Memory B cell (primary cell): ENCODE measurements around the gene XPO6.
A peak's percentile ranks its signal among the peaks of the same experiment; 100 is the strongest.
"Not testable (repeated sequence)": the region's sequence is repeated elsewhere in the genome, so short reads cannot be mapped to it uniquely, and the experiment has no call there.

Source experiments
- ATAC-seq: fragments of 150-1000 bp; cut with Tn5 transposase; 2 replicates; pipeline ENCODE4 v1.10.0; 2021; ENCODE audit warnings: low read depth, mild to moderate bottlenecking, moderate library complexity
- DNase-seq, 2 donors: peaks; one replicate each; pipeline ENCODE4 v3.0.0; 2022; ENCODE audit warnings: low spot score in 2 of 2
- H3K27ac Mint-ChIP-seq: one replicate; pipeline ENCODE4 v1.8.0; 2022; ENCODE audit warnings: mild to moderate bottlenecking, moderate library complexity, mixed read lengths
- H3K27me3 Mint-ChIP-seq: one replicate; pipeline ENCODE4 v1.8.0; 2022; ENCODE audit warnings: mixed read lengths
- H3K36me3 Mint-ChIP-seq: one replicate; pipeline ENCODE4 v1.8.0; 2022; ENCODE audit warnings: mild to moderate bottlenecking, mixed read lengths
- H3K4me1 Mint-ChIP-seq: one replicate; pipeline ENCODE4 v1.8.0; 2022; ENCODE audit warnings: mixed read lengths
- H3K4me3 Mint-ChIP-seq: one replicate; pipeline ENCODE4 v1.8.0; 2022; ENCODE audit warnings: mild to moderate bottlenecking, moderate library complexity, mixed read lengths
- H3K9me3 Mint-ChIP-seq: one replicate; pipeline ENCODE4 v1.8.0; 2022; ENCODE audit warnings: mixed read lengths

XPO6 gene

GRCh38 chr16:28117168-28117565, 94.6 kb downstream of the XPO6 start:
- Mint-ChIP-seq H3K4me1 (peaks cover 4% of the 10 kb centered on the region), H3K36me3 (peaks cover 48% of the 10 kb centered on the region), H3K4me3 (no peak overlapping the region), H3K9me3 (no peaks in the 10 kb centered on the region), H3K27me3 (no peaks in the 10 kb centered on the region), H3K27ac (peak overlapping the region; percentile 63)
- DNase-seq (no peak), ATAC-seq (no peak)

GRCh38 chr16:28115866-28116265, 95.9 kb downstream of the XPO6 start:
- Mint-ChIP-seq H3K36me3 (peaks cover 38% of the 10 kb centered on the region), H3K27ac (peak overlapping the region; percentile 70)
- not testable (repeated sequence) for H3K4me1 Mint-ChIP-seq, DNase-seq, H3K9me3 Mint-ChIP-seq, H3K27me3 Mint-ChIP-seq, ATAC-seq, H3K4me3 Mint-ChIP-seq

DNA sequence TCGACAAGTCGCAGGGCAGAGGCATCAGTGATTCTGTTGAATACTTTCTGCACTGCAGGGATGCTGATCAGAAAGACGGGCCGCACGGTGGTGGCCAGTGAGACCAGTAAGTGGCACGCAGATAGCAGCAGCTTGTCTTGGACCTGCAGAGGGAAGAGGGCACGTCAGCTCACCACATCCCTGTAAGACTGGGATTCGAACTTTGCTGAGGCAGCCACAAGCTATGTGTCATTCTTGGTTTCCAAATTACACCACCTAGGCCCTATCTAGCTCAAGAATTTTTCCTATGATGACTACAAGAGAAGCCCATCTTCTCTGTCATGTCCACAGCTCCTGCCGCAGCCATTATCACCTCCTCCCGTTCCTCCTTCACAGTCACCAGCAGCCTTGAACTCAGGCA, 98.9 kb downstream of the XPO6 start:
- peaks cover 9% of the 10 kb centered on the region for H3K4me1 Mint-ChIP-seq
- peak overlapping the region; percentile 65 for H3K27ac Mint-ChIP-seq
- ATAC-seq = no peak
- H3K9me3 Mint-ChIP-seq = no peaks in the 10 kb centered on the region
- no peaks in the 10 kb centered on the region for H3K27me3 Mint-ChIP-seq
- DNase-seq = no peak
- no peak overlapping the region for H3K4me3 Mint-ChIP-seq
- H3K36me3 Mint-ChIP-seq = peaks cover 34% of the 10 kb centered on the region

DNA sequence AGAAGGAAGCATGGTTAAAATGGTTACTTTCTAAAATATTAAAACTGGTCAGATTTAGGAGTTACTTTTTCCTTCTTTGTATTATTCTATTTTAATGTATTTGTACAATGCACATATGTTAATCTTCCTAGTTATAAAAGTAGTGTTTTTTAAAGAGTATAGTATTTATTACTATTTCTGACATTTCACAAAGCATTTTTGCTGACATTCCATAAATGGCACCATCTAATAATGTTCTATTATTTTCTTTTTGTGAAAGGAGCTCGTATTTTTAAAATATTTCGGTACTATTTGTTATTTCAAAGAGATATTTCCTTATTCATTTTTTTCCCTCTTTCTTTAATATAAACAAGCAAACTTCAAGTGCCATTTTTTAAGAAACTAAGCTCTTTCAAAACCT, 100.8 kb downstream of the XPO6 start:
- no peaks in the 10 kb centered on the region for H3K27me3 Mint-ChIP-seq
- H3K4me3 Mint-ChIP-seq = no peak overlapping the region
- DNase-seq (no peak), ATAC-seq (no peak)
- H3K4me1 Mint-ChIP-seq = peaks cover 9% of the 10 kb centered on the region
- H3K27ac Mint-ChIP-seq = no peak overlapping the region
- peaks cover 33% of the 10 kb centered on the region for H3K36me3 Mint-ChIP-seq
- H3K9me3 Mint-ChIP-seq = no peaks in the 10 kb centered on the region

DNA sequence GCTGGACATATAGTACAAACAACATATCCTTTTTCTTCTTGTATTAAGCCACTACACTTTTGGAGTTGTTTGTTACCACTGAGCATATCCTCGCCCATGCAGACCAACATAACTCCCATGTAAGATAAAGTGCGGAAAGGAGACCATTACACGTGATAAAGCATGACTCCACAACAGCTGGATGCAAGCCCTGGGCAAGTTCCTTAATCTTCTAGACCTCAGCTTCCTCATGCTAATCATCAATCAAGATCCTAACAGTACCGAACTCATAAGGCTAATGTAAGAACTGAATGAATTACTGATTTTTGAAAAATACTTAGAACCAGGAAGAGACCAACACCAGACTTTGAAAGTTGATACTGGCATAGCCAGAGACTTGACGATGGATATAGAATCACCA, 101.3 kb downstream of the XPO6 start:
- peak overlapping the region; percentile 70 for H3K27ac Mint-ChIP-seq

GRCh38 chr16:28110074-28110473, 101.7 kb downstream of the XPO6 start:
- Mint-ChIP-seq H3K36me3 (peaks cover 27% of the 10 kb centered on the region), H3K27ac (peak overlapping the region; percentile 70), H3K9me3 (no peaks in the 10 kb centered on the region), H3K4me1 (peaks cover 9% of the 10 kb centered on the region), H3K4me3 (no peak overlapping the region), H3K27me3 (no peaks in the 10 kb centered on the region)
- ATAC-seq (no peak), DNase-seq (no peak)

More for the DNA sequence above, 101.3 kb downstream of the XPO6 start:
- Mint-ChIP-seq H3K4me1 (peaks cover 9% of the 10 kb centered on the region), H3K4me3 (no peak overlapping the region), H3K27me3 (no peaks in the 10 kb centered on the region), H3K36me3 (peaks cover 28% of the 10 kb centered on the region), H3K9me3 (no peaks in the 10 kb centered on the region)
- DNase-seq (no peak), ATAC-seq (no peak)

GRCh38 chr16:28108590-28109247, 103.0 kb downstream of the XPO6 start:
- no peak for ATAC-seq
- no peak overlapping the region for H3K27ac Mint-ChIP-seq
- H3K9me3 Mint-ChIP-seq = no peaks in the 10 kb centered on the region
- no peak for DNase-seq
- H3K36me3 Mint-ChIP-seq = peaks cover 28% of the 10 kb centered on the region
- peaks cover 9% of the 10 kb centered on the region for H3K4me1 Mint-ChIP-seq
- H3K4me3 Mint-ChIP-seq = no peak overlapping the region
- H3K27me3 Mint-ChIP-seq = no peaks in the 10 kb centered on the region

- Mint-ChIP-seq H3K27ac (no peak overlapping the region), H3K4me1 (peaks cover 5% of the 10 kb centered on the region), H3K36me3 (peaks cover 29% of the 10 kb centered on the region), H3K27me3 (no peaks in the 10 kb centered on the region), H3K9me3 (no peaks in the 10 kb centered on the region), H3K4me3 (no peak overlapping the region)
- ATAC-seq (no peak), DNase-seq (no peak)
These were observed 104.5 kb downstream of the XPO6 start for GRCh38 chr16:28107232-28107631.

DNA sequence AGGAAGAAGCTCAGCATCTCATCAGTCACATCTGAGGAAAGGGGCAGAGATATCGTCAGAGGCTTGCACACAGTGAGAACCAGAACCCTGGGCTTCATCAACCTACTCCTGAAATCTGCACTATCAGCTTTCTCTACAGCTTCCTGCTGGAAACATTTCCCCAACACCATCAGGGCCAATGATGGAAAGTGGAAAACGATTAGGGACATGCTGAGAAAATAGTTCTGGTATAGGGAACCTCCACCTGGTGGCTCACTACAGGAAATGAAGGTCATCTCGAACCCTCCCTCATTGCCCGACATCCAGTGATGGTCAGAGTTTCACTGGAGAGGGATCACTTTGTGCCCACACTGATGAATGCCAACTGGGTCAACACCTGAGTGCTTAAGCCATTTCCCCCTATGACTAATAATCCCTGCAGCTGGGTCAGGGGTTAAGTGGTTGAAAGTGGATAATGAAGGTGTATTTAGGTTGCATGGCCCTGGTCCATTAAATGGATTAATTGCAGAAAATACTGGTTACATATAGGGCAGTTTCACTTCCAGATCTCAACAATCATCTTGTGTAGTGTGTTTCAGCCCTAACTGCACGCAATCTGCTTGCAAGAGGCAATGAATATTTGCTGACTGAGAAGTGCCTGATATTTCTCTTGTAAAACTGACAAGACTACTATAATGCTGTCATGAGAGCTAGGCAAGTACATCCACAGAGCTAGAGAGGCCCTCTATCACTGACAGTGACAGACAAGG, 105.1 kb downstream of the XPO6 start:
- ATAC-seq (no peak), DNase-seq (no peak)
- Mint-ChIP-seq H3K9me3 (no peaks in the 10 kb centered on the region), H3K4me3 (no peak overlapping the region), H3K27ac (no peak overlapping the region), H3K4me1 (peaks cover 5% of the 10 kb centered on the region), H3K27me3 (no peaks in the 10 kb centered on the region), H3K36me3 (peaks cover 33% of the 10 kb centered on the region)

DNA sequence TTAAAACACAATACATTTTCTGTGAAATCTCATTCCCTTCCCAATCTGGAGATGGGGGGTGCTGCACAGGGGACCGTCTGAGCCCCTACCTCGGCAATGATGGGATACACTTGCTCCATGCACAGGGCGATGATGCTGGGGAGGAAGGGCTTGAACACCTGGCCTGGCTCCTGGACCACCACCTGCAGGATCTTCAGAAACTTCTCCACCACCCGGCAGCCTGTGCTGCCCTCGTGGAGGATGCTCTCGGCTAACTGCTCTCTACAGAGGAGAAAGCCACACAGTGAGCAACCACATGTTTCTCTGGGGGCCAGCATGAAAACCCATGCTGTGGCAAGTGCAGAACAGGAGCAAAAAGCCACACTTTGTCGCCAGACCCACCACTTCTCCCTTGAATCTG, 105.8 kb downstream of the XPO6 start:
- Mint-ChIP-seq H3K36me3 (peaks cover 33% of the 10 kb centered on the region), H3K9me3 (no peaks in the 10 kb centered on the region), H3K27ac (no peak overlapping the region), H3K4me3 (no peak overlapping the region), H3K27me3 (no peaks in the 10 kb centered on the region), H3K4me1 (peaks cover 5% of the 10 kb centered on the region)
- no peak for DNase-seq
- ATAC-seq = no peak

GRCh38 chr16:28105297-28105696, 106.5 kb downstream of the XPO6 start:
- ATAC-seq (no peak), DNase-seq (no peak)
- H3K27ac Mint-ChIP-seq = no peak overlapping the region
- H3K27me3 Mint-ChIP-seq = no peaks in the 10 kb centered on the region
- H3K4me1 Mint-ChIP-seq = peaks cover under 1% of the 10 kb centered on the region
- H3K4me3 Mint-ChIP-seq = no peak overlapping the region
- no peaks in the 10 kb centered on the region for H3K9me3 Mint-ChIP-seq
- H3K36me3 Mint-ChIP-seq = peaks cover 32% of the 10 kb centered on the region

- Mint-ChIP-seq H3K4me3 (no peak overlapping the region), H3K36me3 (peaks cover 31% of the 10 kb centered on the region), H3K9me3 (no peaks in the 10 kb centered on the region), H3K27ac (no peak overlapping the region), H3K27me3 (no peaks in the 10 kb centered on the region), H3K4me1 (no peaks in the 10 kb centered on the region)
- DNase-seq = no peak
- ATAC-seq = no peak
These were observed 107.4 kb downstream of the XPO6 start for GRCh38 chr16:28104404-28104803.

DNA sequence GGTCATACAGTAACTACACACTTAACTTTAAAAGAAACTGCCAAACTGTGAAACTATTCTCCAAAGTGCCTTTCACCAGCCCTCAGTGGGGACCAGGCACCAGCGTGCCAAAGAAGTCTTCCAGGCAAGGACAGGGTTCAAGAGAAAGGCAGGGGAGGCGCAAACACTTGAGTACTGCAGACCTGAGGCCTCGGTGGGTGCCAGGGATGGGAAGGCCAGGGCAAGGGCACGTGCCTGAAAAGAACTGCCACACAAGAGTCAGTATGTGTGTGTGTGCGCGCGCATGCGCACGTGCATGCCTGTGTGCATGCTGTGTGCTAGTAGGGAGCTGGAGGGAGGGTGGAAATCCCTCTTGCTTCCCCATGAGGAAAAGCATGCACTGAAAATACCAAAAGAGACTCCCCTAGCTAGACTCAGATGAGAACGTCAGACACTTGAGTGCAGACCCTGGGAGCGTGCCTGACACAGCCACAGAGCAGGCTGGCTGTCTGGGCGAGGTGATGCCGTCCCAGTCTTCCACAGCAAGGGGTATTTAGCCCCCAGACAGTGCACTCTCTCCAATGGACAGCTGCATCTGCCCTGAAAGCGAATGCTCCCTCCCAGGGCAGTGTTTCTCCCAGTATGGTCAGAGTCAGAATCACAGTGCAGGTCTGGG, 108.1 kb downstream of the XPO6 start:
- Mint-ChIP-seq H3K4me3 (no peak overlapping the region), H3K27ac (no peak overlapping the region), H3K9me3 (no peaks in the 10 kb centered on the region), H3K27me3 (no peaks in the 10 kb centered on the region), H3K4me1 (no peaks in the 10 kb centered on the region), H3K36me3 (peaks cover 32% of the 10 kb centered on the region)
- ATAC-seq (no peak), DNase-seq (no peak)

- DNase-seq (no peak), ATAC-seq (no peak)
- Mint-ChIP-seq H3K27me3 (no peaks in the 10 kb centered on the region), H3K9me3 (no peaks in the 10 kb centered on the region), H3K4me1 (no peaks in the 10 kb centered on the region), H3K27ac (peak overlapping the region; percentile 14), H3K4me3 (no peak overlapping the region), H3K36me3 (peaks cover 42% of the 10 kb centered on the region)
These were observed 110.3 kb downstream of the XPO6 start for GRCh38 chr16:28101533-28101890.
